Brain microvascular endothelial cell (primary cell): ENCODE measurements around the gene OSBPL10.

Source experiments
- DNase-seq: peaks from one replicate; pipeline ENCODE4 v3.0.0-alpha.2; 2020
- H3K27ac ChIP-seq: fragments of 250-450 bp; sonication (Bioruptor Pico); 2 replicates; pipeline ENCODE4 v1.5.1; 2020; ENCODE audit warnings: mild to moderate bottlenecking, moderate library complexity
- H3K27me3 ChIP-seq: fragments of 250-450 bp; sonication (Bioruptor Pico); replicated peaks from 2 replicates; pipeline ENCODE4 v1.5.1; 2020; ENCODE audit warnings: mild to moderate bottlenecking
- H3K36me3 ChIP-seq: fragments of 250-450 bp; sonication (Bioruptor Pico); replicated peaks from 2 replicates; pipeline ENCODE4 v1.5.1; 2020; ENCODE audit warnings: mild to moderate bottlenecking
- H3K4me3 ChIP-seq: 2 replicates; pipeline ENCODE4 v1.5.1; 2011; ENCODE audit warnings: low read depth, mild to moderate bottlenecking, control low read depth, low read length, moderate library complexity
- in situ Hi-C: cut with HindIII; loops from 2 replicates; pipeline ENCODE4 v1.10.0; 2017; ENCODE audit warnings: low sequenced_read_pairs, low pct_ligation_motif_present
- TF ChIP-seq, protein P1 (sequence below): IDR thresholded peaks from 2 replicates; pipeline ENCODE4 v1.5.1; 2011; ENCODE audit warnings: low read depth, mild to moderate bottlenecking, moderate library complexity, low read length, control low read depth, inconsistent platforms; ENCODE audit errors: missing control alignments

Gene OSBPL10

GRCh38 chr3:31833391-31834190, 147.5 kb downstream of the OSBPL10 start:
- TF ChIP-seq, protein P1, sequence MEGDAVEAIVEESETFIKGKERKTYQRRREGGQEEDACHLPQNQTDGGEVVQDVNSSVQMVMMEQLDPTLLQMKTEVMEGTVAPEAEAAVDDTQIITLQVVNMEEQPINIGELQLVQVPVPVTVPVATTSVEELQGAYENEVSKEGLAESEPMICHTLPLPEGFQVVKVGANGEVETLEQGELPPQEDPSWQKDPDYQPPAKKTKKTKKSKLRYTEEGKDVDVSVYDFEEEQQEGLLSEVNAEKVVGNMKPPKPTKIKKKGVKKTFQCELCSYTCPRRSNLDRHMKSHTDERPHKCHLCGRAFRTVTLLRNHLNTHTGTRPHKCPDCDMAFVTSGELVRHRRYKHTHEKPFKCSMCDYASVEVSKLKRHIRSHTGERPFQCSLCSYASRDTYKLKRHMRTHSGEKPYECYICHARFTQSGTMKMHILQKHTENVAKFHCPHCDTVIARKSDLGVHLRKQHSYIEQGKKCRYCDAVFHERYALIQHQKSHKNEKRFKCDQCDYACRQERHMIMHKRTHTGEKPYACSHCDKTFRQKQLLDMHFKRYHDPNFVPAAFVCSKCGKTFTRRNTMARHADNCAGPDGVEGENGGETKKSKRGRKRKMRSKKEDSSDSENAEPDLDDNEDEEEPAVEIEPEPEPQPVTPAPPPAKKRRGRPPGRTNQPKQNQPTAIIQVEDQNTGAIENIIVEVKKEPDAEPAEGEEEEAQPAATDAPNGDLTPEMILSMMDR: no peak
- in situ Hi-C loops: no loop called here
- Histone ChIP-seq H3K27ac (no peak overlapping the region), H3K4me3 (no peak overlapping the region), H3K36me3 (no peaks in the 10 kb centered on the region), H3K27me3 (no peaks in the 10 kb centered on the region)
- no peak for DNase-seq

- Histone ChIP-seq H3K36me3 (no peaks in the 10 kb centered on the region), H3K4me3 (no peak overlapping the region), H3K27me3 (no peaks in the 10 kb centered on the region), H3K27ac (no peak overlapping the region)
- DNase-seq: peak; percentile 16
- TF ChIP-seq, protein P1: no peak
- in situ Hi-C loops: no loop called here
These were observed 148.5 kb downstream of the OSBPL10 start for GRCh38 chr3:31832551-31832950.

GRCh38 chr3:31831591-31831990, 149.5 kb downstream of the OSBPL10 start:
- DNase-seq: no peak
- in situ Hi-C loops: no loop called here
- H3K36me3 ChIP-seq: no peaks in the 10 kb centered on the region
- no peak overlapping the region for H3K4me3 ChIP-seq
- TF ChIP-seq, protein P1: no peak
- H3K27me3 ChIP-seq: no peaks in the 10 kb centered on the region
- H3K27ac ChIP-seq: no peak overlapping the region

GRCh38 chr3:31829826-31830426, 151.1 kb downstream of the OSBPL10 start:
- TF ChIP-seq, protein P1: no peak
- no peak overlapping the region for H3K27ac ChIP-seq
- no peak for DNase-seq
- in situ Hi-C loops: no loop called here
- no peaks in the 10 kb centered on the region for H3K27me3 ChIP-seq
- H3K4me3 ChIP-seq: no peak overlapping the region
- no peaks in the 10 kb centered on the region for H3K36me3 ChIP-seq

DNA sequence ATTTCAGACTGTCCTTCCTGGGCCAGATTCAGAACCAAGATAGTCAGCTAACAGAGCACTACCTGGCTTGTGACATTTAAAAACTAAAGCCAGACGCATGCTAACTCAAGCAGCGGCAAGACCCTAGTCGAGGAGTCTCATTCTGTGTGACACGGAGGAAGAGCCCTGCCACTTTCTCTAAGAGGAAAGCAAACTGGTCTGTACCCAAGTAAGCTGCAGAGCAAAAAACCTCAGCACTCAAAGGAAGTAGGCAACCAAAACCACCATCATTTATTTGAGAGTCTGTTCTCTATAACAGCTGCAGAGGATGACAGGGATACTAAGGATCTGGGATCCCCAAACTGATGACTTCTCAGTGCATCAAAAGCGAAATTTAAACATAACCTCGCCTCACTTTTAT, 152.1 kb downstream of the OSBPL10 start:
- Histone ChIP-seq H3K27me3 (no peaks in the 10 kb centered on the region), H3K36me3 (no peaks in the 10 kb centered on the region), H3K27ac (no peak overlapping the region), H3K4me3 (no peak overlapping the region)
- in situ Hi-C loops: no loop called here
- TF ChIP-seq, protein P1: no peak
- DNase-seq: no peak

- in situ Hi-C loops: no loop called here
- H3K27me3 ChIP-seq: no peaks in the 10 kb centered on the region
- no peaks in the 10 kb centered on the region for H3K36me3 ChIP-seq
- H3K4me3 ChIP-seq: no peak overlapping the region
- TF ChIP-seq, protein P1: no peak
- DNase-seq: no peak
- H3K27ac ChIP-seq: no peak overlapping the region
These were observed 153.1 kb downstream of the OSBPL10 start for GRCh38 chr3:31828007-31828406.
